Astrocyte (in vitro differentiated cells and primary cell): ENCODE measurements around the gene TENM4. TPM values are rescaled to one million over a fixed set of nuclear protein-coding genes. Genes with fewer than 3 reads are reported as not detected.
A peak's percentile ranks its signal among the peaks of the same experiment; 100 is the strongest.

ENCODE experiments used
- DNase-seq: peaks from one replicate; pipeline ENCODE4 v3.0.0-alpha.2; 2010; ENCODE audit warnings: low read depth
- FAIRE-seq: peaks from 2 replicates; lab custom pipeline; 2011; peaks lifted over from hg19 to GRCh38; lab: Jason Lieb, UNC
- H2AFZ ChIP-seq: 2 replicates; pipeline ENCODE4 v1.6.0; 2012; ENCODE audit warnings: low read depth, low read length, inconsistent platforms
- H3K27ac ChIP-seq: 2 replicates; pipeline ENCODE4 v1.5.1; 2011; ENCODE audit warnings: low read depth, low read length, inconsistent platforms
- H3K27me3 ChIP-seq: 2 replicates; pipeline ENCODE4 v1.6.0; 2011; ENCODE audit warnings: low read length, inconsistent platforms; ENCODE audit not compliant: insufficient read depth
- H3K36me3 ChIP-seq: 2 replicates; pipeline ENCODE4 v1.5.1; 2011; ENCODE audit warnings: low read length, inconsistent platforms; ENCODE audit not compliant: insufficient read depth
- H3K4me1 ChIP-seq: 2 replicates; pipeline ENCODE4 v1.5.1; 2011; ENCODE audit warnings: low read length, inconsistent platforms; ENCODE audit not compliant: insufficient read depth
- H3K4me2 ChIP-seq: 2 replicates; pipeline ENCODE4 v1.6.0; 2012; ENCODE audit warnings: low read length, inconsistent platforms
- H3K4me3 ChIP-seq: 2 replicates; pipeline ENCODE4 v1.5.1; 2011; ENCODE audit warnings: low read depth, mild to moderate bottlenecking, low read length, inconsistent platforms; ENCODE audit not compliant: insufficient read depth
- H3K79me2 ChIP-seq: 2 replicates; pipeline ENCODE4 v1.6.0; 2012; ENCODE audit warnings: mild to moderate bottlenecking, low read length, inconsistent platforms; ENCODE audit not compliant: insufficient read depth
- H3K9ac ChIP-seq: 2 replicates; pipeline ENCODE4 v1.6.0; 2012; ENCODE audit warnings: mild to moderate bottlenecking, low read length, inconsistent platforms
- H3K9me3 ChIP-seq: 2 replicates; pipeline ENCODE4 v1.5.1; 2012; ENCODE audit warnings: low read depth, mild to moderate bottlenecking, low read length, inconsistent platforms; ENCODE audit not compliant: insufficient read depth
- H4K20me1 ChIP-seq: 2 replicates; pipeline ENCODE4 v1.6.0; 2012; ENCODE audit warnings: low read length, inconsistent platforms; ENCODE audit not compliant: insufficient read depth
- H3K27ac Mint-ChIP-seq: one replicate; pipeline ENCODE4 v1.8.0; 2021; ENCODE audit warnings: mild to moderate bottlenecking, mixed read lengths; ENCODE audit not compliant: unreplicated experiment
- H3K27me3 Mint-ChIP-seq: one replicate; pipeline ENCODE4 v1.8.0; 2021; ENCODE audit warnings: low read depth, mixed read lengths; ENCODE audit not compliant: unreplicated experiment
- H3K36me3 Mint-ChIP-seq: one replicate; pipeline ENCODE4 v1.8.0; 2021; ENCODE audit warnings: low read depth, mixed read lengths; ENCODE audit not compliant: unreplicated experiment
- H3K4me1 Mint-ChIP-seq: one replicate; pipeline ENCODE4 v1.8.0; 2021; ENCODE audit warnings: low read depth, mixed read lengths; ENCODE audit not compliant: unreplicated experiment
- H3K4me3 Mint-ChIP-seq: one replicate; pipeline ENCODE4 v1.8.0; 2021; ENCODE audit warnings: mild to moderate bottlenecking, moderate library complexity, mixed read lengths; ENCODE audit not compliant: unreplicated experiment
- H3K9me3 Mint-ChIP-seq: one replicate; pipeline ENCODE4 v1.8.0; 2021; ENCODE audit warnings: mild to moderate bottlenecking, mixed read lengths; ENCODE audit not compliant: unreplicated experiment
- EZH2 ChIP-seq: IDR thresholded peaks from 2 replicates; pipeline ENCODE4 v1.6.1; 2012; ENCODE audit warnings: mild to moderate bottlenecking, low read length, inconsistent platforms; ENCODE audit not compliant: insufficient read depth
- total RNA-seq: library from RNA; stranded (reverse); gene quantifications from 2 replicates; pipeline ENCODE4 v1.2.1, GENCODE V29; 2021
- TF ChIP-seq, protein P1 (sequence below): IDR thresholded peaks from 2 replicates; pipeline ENCODE4 v1.5.1; 2011; ENCODE audit warnings: low read depth, mild to moderate bottlenecking, inconsistent platforms, low read length, moderate library complexity; ENCODE audit not compliant: insufficient read depth

TENM4 gene
- total RNA-seq, 1 donor from 2014 or later, result 7.5 TPM

DNA sequence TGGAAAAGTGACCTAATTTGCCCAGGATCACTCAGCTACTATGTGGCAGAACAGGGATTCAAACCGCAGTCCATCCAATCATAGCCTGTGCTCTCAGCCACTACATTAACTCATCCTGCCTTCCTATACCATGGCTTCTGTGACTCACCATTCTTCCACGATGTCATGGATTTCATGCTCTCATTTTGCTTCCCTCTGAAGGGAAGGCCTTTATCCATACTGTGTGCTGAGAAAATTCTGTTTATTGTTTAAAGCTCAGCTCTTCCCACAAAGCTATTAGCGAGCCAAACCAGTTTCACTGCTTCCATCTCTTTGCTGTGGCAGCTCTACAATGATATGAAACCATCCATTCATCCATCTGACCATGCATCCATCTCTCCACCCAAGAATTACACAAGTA, 289.9 kb downstream of the TENM4 start:
- TF ChIP-seq, protein P1, sequence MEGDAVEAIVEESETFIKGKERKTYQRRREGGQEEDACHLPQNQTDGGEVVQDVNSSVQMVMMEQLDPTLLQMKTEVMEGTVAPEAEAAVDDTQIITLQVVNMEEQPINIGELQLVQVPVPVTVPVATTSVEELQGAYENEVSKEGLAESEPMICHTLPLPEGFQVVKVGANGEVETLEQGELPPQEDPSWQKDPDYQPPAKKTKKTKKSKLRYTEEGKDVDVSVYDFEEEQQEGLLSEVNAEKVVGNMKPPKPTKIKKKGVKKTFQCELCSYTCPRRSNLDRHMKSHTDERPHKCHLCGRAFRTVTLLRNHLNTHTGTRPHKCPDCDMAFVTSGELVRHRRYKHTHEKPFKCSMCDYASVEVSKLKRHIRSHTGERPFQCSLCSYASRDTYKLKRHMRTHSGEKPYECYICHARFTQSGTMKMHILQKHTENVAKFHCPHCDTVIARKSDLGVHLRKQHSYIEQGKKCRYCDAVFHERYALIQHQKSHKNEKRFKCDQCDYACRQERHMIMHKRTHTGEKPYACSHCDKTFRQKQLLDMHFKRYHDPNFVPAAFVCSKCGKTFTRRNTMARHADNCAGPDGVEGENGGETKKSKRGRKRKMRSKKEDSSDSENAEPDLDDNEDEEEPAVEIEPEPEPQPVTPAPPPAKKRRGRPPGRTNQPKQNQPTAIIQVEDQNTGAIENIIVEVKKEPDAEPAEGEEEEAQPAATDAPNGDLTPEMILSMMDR, result no peak
- TF ChIP-seq EZH2, result no peak
- H3K36me3 ChIP-seq, result no peaks in the 10 kb centered on the region
- no peak overlapping the region for H3K27ac ChIP-seq
- no peaks in the 10 kb centered on the region for H3K4me1 ChIP-seq
- no peak overlapping the region for H3K9ac ChIP-seq
- no peaks in the 10 kb centered on the region for H3K79me2 ChIP-seq
- Mint-ChIP-seq H3K4me1 (no peaks in the 10 kb centered on the region), H3K4me3 (no peak overlapping the region), H3K9me3 (peaks cover 2% of the 10 kb centered on the region), H3K36me3 (peaks cover 3% of the 10 kb centered on the region), H3K27ac (no peak overlapping the region), H3K27me3 (no peaks in the 10 kb centered on the region)
- no peaks in the 10 kb centered on the region for H3K9me3 ChIP-seq
- no peak for FAIRE-seq
- H4K20me1 ChIP-seq, result no peaks in the 10 kb centered on the region
- no peak overlapping the region for H2AFZ ChIP-seq
- no peaks in the 10 kb centered on the region for H3K27me3 ChIP-seq
- H3K4me3 ChIP-seq, result no peak overlapping the region
- peak; percentile 65 for DNase-seq
- peak overlapping the region; percentile 13 for H3K4me2 ChIP-seq

DNA sequence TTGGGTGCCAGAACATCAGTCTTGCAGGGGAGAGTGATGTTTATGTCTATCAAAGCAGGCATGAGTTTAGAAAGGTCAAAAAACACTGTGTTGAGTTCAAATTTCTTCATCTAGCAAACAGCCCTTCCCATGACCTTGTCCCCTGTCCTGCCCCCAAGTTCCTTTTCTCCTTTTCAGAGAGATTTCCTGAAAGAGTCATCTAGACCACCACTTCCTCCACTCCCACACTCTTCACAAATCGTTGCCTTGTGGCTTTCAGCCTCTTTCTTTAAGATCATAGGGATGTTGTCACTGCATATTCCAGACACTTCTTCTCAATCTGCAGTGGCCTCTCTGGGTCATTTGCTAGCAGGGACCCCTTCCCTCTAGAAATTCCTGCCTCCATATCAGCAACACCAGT, 290.5 kb downstream of the TENM4 start:
- Mint-ChIP-seq H3K36me3 (peaks cover 3% of the 10 kb centered on the region), H3K4me3 (no peak overlapping the region)
- H3K4me2 ChIP-seq, result no peak overlapping the region

DNA sequence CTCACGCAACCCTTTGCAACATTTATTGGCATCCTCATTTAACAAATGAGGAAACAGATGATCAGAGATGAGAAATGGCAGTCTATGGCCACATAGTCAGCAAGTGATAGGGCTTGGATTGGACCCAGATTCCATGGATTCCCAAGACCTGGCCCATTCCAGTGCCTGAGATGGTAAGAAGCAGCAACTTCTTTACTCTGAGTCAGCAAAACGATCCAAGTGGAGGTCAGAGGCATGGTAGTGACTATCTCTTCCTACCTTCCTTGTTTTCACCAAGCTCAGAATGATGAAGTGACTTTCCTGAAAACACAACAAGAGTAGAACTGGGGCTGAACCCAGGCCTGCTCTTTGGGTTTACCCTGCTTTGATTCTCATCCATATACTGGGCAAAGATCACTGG, 293.1 kb downstream of the TENM4 start:
- H3K27ac ChIP-seq, result no peak overlapping the region
- DNase-seq, result no peak

More for the DNA sequence above, 290.5 kb downstream of the TENM4 start:
- Histone ChIP-seq H3K36me3 (no peaks in the 10 kb centered on the region), H3K27ac (peak overlapping the region; percentile 21), H3K79me2 (no peaks in the 10 kb centered on the region), H4K20me1 (no peaks in the 10 kb centered on the region), H3K9me3 (no peaks in the 10 kb centered on the region), H3K27me3 (no peaks in the 10 kb centered on the region), H3K9ac (no peak overlapping the region), H3K4me1 (no peaks in the 10 kb centered on the region), H3K4me3 (no peak overlapping the region), H2AFZ (no peak overlapping the region)
- no peak overlapping the region for H3K27ac Mint-ChIP-seq
- H3K4me1 Mint-ChIP-seq, result no peaks in the 10 kb centered on the region
- H3K9me3 Mint-ChIP-seq, result peaks cover 2% of the 10 kb centered on the region
- DNase-seq (no peak), FAIRE-seq (no peak)
- H3K27me3 Mint-ChIP-seq, result no peaks in the 10 kb centered on the region
- TF ChIP-seq, protein P1, result no peak
- TF ChIP-seq EZH2, result no peak

More for the DNA sequence above, 293.1 kb downstream of the TENM4 start:
- Histone ChIP-seq H3K27me3 (no peaks in the 10 kb centered on the region), H3K36me3 (no peaks in the 10 kb centered on the region), H3K4me3 (no peak overlapping the region), H4K20me1 (no peaks in the 10 kb centered on the region), H3K4me1 (no peaks in the 10 kb centered on the region), H3K9ac (no peak overlapping the region), H3K9me3 (no peaks in the 10 kb centered on the region), H3K4me2 (no peak overlapping the region), H3K79me2 (no peaks in the 10 kb centered on the region), H2AFZ (no peak overlapping the region)
- Mint-ChIP-seq H3K36me3 (no peaks in the 10 kb centered on the region), H3K27ac (no peak overlapping the region), H3K9me3 (peaks cover 3% of the 10 kb centered on the region), H3K4me3 (no peak overlapping the region), H3K27me3 (no peaks in the 10 kb centered on the region), H3K4me1 (no peaks in the 10 kb centered on the region)
- no peak for FAIRE-seq
- TF ChIP-seq, protein P1, result no peak
- TF ChIP-seq EZH2, result no peak
